ENCODE data around the gene NTN5.

DNA sequence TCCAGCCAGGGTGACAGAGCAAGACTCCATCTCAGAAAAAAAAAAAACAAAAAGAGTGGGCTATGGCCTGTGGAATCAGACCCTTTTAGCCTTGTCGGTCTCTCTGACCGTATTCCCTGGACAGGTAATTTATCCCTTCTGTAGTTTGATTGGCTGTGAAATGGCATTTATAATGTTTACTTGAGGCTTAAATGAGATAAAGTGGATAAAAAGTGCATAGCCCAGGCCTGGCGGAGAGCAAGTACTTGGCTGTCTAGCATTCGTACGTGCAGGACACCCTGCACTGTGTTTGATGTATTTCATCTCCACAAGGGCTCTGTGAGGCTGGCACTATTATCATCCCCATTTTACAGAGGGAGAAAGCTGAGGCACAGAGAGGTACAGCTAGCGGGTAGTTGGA lies 7.0 kb downstream of the NTN5 start:
- TF ChIP-seq CTCF (IDR thresholded peaks at IDR 0.05) (no peak), POLR2A (IDR thresholded peaks at IDR 0.05) (no peak)
